Measurements from ENCODE around the gene LYPD6.

LYPD6 gene

GRCh38 chr2:149330127-149331022 lies at the start of gene LYPD6:
LYPD6 (plus strand) TSS chr2:149330587; CDS start chr2:149437709, 107,122 bp downstream.
- ChIA-PET CTCF (interaction anchor here (0.8 to 1.4 kb wide), 3 partner anchors 17 to 231 kb away, joined by 3 to 7 read pairs (median 3); no protein-coding TSS in a partner anchor), POLR2A (interaction anchor here (0.6 kb wide), 1 partner anchor 257 kb away, joined by 3 read pairs; no protein-coding TSS in a partner anchor)
- no peak for TF ChIP-seq BHLHE40 (IDR thresholded peaks at IDR 0.05; ENCODE audit: borderline replicate concordance)
- 0 out of 2 replicates have a peak, but pooled peaks have one; percentile 26 for TF ChIP-seq L3MBTL2 (conservative IDR thresholded peaks at IDR 0.05)
- no peak for TF ChIP-seq LEF1 (IDR thresholded peaks at IDR 0.05; ENCODE audit: borderline replicate concordance)
- no peak for TF ChIP-seq FOXK2 (IDR thresholded peaks at IDR 0.05)
- no peak for TF ChIP-seq FOXA1 (IDR thresholded peaks at IDR 0.05)
- TF ChIP-seq TARDBP (IDR thresholded peaks at IDR 0.05): no peak
- TF ChIP-seq FOXM1 (IDR thresholded peaks at IDR 0.05; ENCODE audit: borderline replicate concordance): peak; percentile 25; the same call in 1 of the 2 replicates
- no peak for TF ChIP-seq ARNT (IDR thresholded peaks at IDR 0.05)
- peak; percentile 82 for DNase-seq (ENCODE audit: extremely low spot score)

DNA sequence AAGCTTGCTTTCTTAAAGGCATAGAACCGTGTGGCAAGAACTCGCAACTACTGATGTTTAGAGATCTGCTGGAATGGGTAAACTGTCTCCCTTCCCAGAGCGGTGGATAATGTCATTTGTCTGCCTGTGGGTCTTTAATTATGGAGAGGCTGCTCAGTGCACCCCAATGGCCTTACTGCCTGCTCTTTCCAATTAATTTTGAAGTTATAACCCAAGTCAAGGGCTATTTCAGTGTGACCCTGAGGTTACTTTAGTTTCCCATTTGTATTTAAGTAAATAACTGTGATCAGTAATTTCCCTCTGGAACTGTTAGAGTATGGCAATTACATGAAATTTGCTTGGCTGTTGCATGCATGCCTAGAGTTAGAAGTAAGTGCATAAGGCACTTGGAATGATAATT lies 48.9 kb upstream of the LYPD6 start:
- POLR2A ChIA-PET: no interaction called here
- TF ChIP-seq BHLHE40 (IDR thresholded peaks at IDR 0.05; ENCODE audit: borderline replicate concordance): no peak
- no peak for TF ChIP-seq HDGF (IDR thresholded peaks at IDR 0.05; ENCODE audit: borderline replicate concordance)
- TF ChIP-seq CTBP1 (IDR thresholded peaks at IDR 0.05; ENCODE audit: borderline replicate concordance): no peak
- TF ChIP-seq L3MBTL2 (conservative IDR thresholded peaks at IDR 0.05): no peak
- TF ChIP-seq, protein P1, sequence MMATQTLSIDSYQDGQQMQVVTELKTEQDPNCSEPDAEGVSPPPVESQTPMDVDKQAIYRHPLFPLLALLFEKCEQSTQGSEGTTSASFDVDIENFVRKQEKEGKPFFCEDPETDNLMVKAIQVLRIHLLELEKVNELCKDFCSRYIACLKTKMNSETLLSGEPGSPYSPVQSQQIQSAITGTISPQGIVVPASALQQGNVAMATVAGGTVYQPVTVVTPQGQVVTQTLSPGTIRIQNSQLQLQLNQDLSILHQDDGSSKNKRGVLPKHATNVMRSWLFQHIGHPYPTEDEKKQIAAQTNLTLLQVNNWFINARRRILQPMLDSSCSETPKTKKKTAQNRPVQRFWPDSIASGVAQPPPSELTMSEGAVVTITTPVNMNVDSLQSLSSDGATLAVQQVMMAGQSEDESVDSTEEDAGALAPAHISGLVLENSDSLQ (IDR thresholded peaks at IDR 0.05): no peak
- no peak for TF ChIP-seq LEF1 (IDR thresholded peaks at IDR 0.05; ENCODE audit: borderline replicate concordance)
- no peak for TF ChIP-seq SP1 (IDR thresholded peaks at IDR 0.05)
- no peak for TF ChIP-seq FOXA1 (IDR thresholded peaks at IDR 0.05)
- no peak for TF ChIP-seq NFRKB (IDR thresholded peaks at IDR 0.05)
- no peak for TF ChIP-seq TARDBP (IDR thresholded peaks at IDR 0.05)
- no peak for TF ChIP-seq FOXM1 (IDR thresholded peaks at IDR 0.05; ENCODE audit: borderline replicate concordance)
- TF ChIP-seq SUZ12 (IDR thresholded peaks at IDR 0.05): no peak
- no peak for TF ChIP-seq ELF4 (IDR thresholded peaks at IDR 0.05)
- no peak for TF ChIP-seq FOXK2 (IDR thresholded peaks at IDR 0.05)
- TF ChIP-seq ARNT (IDR thresholded peaks at IDR 0.05): no peak
- TF ChIP-seq ZNF384 (IDR thresholded peaks at IDR 0.05): no peak
- DNase-seq (ENCODE audit: extremely low spot score): no peak
- CTCF ChIA-PET: no interaction called here

DNA sequence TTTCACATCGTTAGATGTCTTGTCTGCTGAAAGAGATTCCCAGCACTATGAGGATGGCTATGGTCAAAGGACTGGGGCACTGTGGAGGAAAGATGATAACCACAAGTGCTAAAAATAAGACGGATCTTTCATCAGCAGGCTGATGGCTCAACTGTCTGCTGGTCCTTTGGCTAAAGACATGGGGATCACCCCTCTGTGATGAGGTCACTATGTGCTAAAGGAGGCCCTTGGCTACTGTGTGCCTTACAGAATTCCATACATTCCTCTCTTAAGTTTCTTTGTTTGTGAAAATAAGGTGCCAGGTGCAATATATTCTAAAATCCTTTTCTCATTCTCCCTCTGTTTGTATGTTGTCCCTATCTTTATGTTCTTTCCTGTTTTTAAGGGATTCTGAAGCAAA lies 39.7 kb upstream of the LYPD6 start:
- CTCF ChIA-PET: no interaction called here
- POLR2A ChIA-PET: no interaction called here
- DNase-seq (ENCODE audit: extremely low spot score): no peak
- TF ChIP-seq HDGF (IDR thresholded peaks at IDR 0.05; ENCODE audit: borderline replicate concordance): no peak
- TF ChIP-seq ARNT (IDR thresholded peaks at IDR 0.05): no peak
- no peak for TF ChIP-seq LEF1 (IDR thresholded peaks at IDR 0.05; ENCODE audit: borderline replicate concordance)
- no peak for TF ChIP-seq ELF4 (IDR thresholded peaks at IDR 0.05)
- no peak for TF ChIP-seq TARDBP (IDR thresholded peaks at IDR 0.05)
- TF ChIP-seq FOXM1 (IDR thresholded peaks at IDR 0.05; ENCODE audit: borderline replicate concordance): no peak
- TF ChIP-seq SP1 (IDR thresholded peaks at IDR 0.05): no peak
- TF ChIP-seq SUZ12 (IDR thresholded peaks at IDR 0.05): no peak
- no peak for TF ChIP-seq BHLHE40 (IDR thresholded peaks at IDR 0.05; ENCODE audit: borderline replicate concordance)
- TF ChIP-seq ZNF384 (IDR thresholded peaks at IDR 0.05): no peak
- TF ChIP-seq CTBP1 (IDR thresholded peaks at IDR 0.05; ENCODE audit: borderline replicate concordance): no peak
- no peak for TF ChIP-seq FOXA1 (IDR thresholded peaks at IDR 0.05)
- TF ChIP-seq L3MBTL2 (conservative IDR thresholded peaks at IDR 0.05): no peak
- no peak for TF ChIP-seq FOXK2 (IDR thresholded peaks at IDR 0.05)
- TF ChIP-seq, protein P1 (IDR thresholded peaks at IDR 0.05): no peak
- TF ChIP-seq NFRKB (IDR thresholded peaks at IDR 0.05): no peak

- ChIA-PET POLR2A (no interaction called here), CTCF (no interaction called here)
- no peak for DNase-seq (ENCODE audit: extremely low spot score)
- TF ChIP-seq ARNT (IDR thresholded peaks at IDR 0.05): no peak
Measured at GRCh38 chr2:149291881-149292280, 38.5 kb upstream of the LYPD6 start.

DNA sequence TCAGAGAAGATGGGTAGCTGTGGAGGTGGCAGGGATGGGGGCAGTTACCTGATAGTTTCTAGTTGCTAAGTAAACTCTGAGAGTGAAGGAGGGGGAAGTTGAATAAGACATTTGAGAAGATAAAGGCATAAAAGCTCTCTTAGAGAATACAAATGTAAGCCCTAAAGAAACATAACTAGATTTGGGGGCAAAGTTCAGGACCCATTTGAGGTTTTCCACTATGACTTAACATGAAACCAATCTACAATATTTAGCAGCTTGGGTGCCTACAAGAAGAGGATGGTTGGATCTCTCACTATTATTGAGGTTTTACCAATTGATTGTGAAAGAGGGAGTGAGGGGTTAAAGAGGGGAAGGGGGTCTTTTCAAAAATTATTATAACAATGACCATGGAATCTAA lies 34.4 kb upstream of the LYPD6 start:
- DNase-seq (ENCODE audit: extremely low spot score): no peak
- ChIA-PET CTCF (no interaction called here), POLR2A (no interaction called here)
- no peak for TF ChIP-seq ZNF384 (IDR thresholded peaks at IDR 0.05)
- TF ChIP-seq, protein P1 (IDR thresholded peaks at IDR 0.05): no peak
- no peak for TF ChIP-seq L3MBTL2 (conservative IDR thresholded peaks at IDR 0.05)
- no peak for TF ChIP-seq HDGF (IDR thresholded peaks at IDR 0.05; ENCODE audit: borderline replicate concordance)
- TF ChIP-seq TARDBP (IDR thresholded peaks at IDR 0.05): no peak
- no peak for TF ChIP-seq SUZ12 (IDR thresholded peaks at IDR 0.05)
- TF ChIP-seq SP1 (IDR thresholded peaks at IDR 0.05): no peak
- TF ChIP-seq FOXA1 (IDR thresholded peaks at IDR 0.05): no peak
- no peak for TF ChIP-seq ELF4 (IDR thresholded peaks at IDR 0.05)
- no peak for TF ChIP-seq FOXM1 (IDR thresholded peaks at IDR 0.05; ENCODE audit: borderline replicate concordance)
- no peak for TF ChIP-seq FOXK2 (IDR thresholded peaks at IDR 0.05)
- TF ChIP-seq NFRKB (IDR thresholded peaks at IDR 0.05): no peak
- no peak for TF ChIP-seq ARNT (IDR thresholded peaks at IDR 0.05)
- TF ChIP-seq BHLHE40 (IDR thresholded peaks at IDR 0.05; ENCODE audit: borderline replicate concordance): no peak
- TF ChIP-seq LEF1 (IDR thresholded peaks at IDR 0.05; ENCODE audit: borderline replicate concordance): no peak
- no peak for TF ChIP-seq CTBP1 (IDR thresholded peaks at IDR 0.05; ENCODE audit: borderline replicate concordance)

GRCh38 chr2:149307014-149307413 lies 23.4 kb upstream of the LYPD6 start:
- TF ChIP-seq ELF4 (IDR thresholded peaks at IDR 0.05): no peak
- no peak for TF ChIP-seq HDGF (IDR thresholded peaks at IDR 0.05; ENCODE audit: borderline replicate concordance)
- no peak for TF ChIP-seq ZNF384 (IDR thresholded peaks at IDR 0.05)
- TF ChIP-seq LEF1 (IDR thresholded peaks at IDR 0.05; ENCODE audit: borderline replicate concordance): no peak
- no peak for TF ChIP-seq FOXM1 (IDR thresholded peaks at IDR 0.05; ENCODE audit: borderline replicate concordance)
- no peak for TF ChIP-seq NFRKB (IDR thresholded peaks at IDR 0.05)
- TF ChIP-seq FOXK2 (IDR thresholded peaks at IDR 0.05): no peak
- ChIA-PET CTCF (no interaction called here), POLR2A (no interaction called here)
- DNase-seq (ENCODE audit: extremely low spot score): no peak

Data from HEK293T (cell line).